HEK293T (cell line): ENCODE measurements around the gene NLRP1.

Experiments used
- ARNT ChIP-seq: fragments of 450-650 bp; IDR thresholded peaks from 2 replicates; pipeline ENCODE4 v1.6.1; 2017; ENCODE audit warnings: mild to moderate bottlenecking
- BHLHE40 ChIP-seq: fragments of 450-650 bp; IDR thresholded peaks from 2 replicates; pipeline ENCODE4 v1.6.1; 2016; ENCODE audit warnings: mild to moderate bottlenecking, moderate library complexity, borderline replicate concordance
- CTBP1 ChIP-seq: fragments of 450-650 bp; IDR thresholded peaks from 2 replicates; pipeline ENCODE4 v1.6.1; 2016; ENCODE audit warnings: borderline replicate concordance
- L3MBTL2 ChIP-seq: fragments of 450-650 bp; conservative IDR thresholded peaks from 2 replicates; pipeline ENCODE4 v1.6.1; 2016; ENCODE audit warnings: mild to moderate bottlenecking
- NFRKB ChIP-seq: fragments of 450-650 bp; IDR thresholded peaks from 2 replicates; pipeline ENCODE4 v1.6.1; 2016; ENCODE audit warnings: mild to moderate bottlenecking, moderate library complexity
- SP1 ChIP-seq: fragments of 450-650 bp; IDR thresholded peaks from 2 replicates; pipeline ENCODE4 v1.6.1; 2017
- SUZ12 ChIP-seq: fragments of 450-650 bp; IDR thresholded peaks from 2 replicates; pipeline ENCODE4 v1.6.1; 2016; ENCODE audit warnings: mild to moderate bottlenecking
- TARDBP ChIP-seq: fragments of 450-650 bp; IDR thresholded peaks from 2 replicates; pipeline ENCODE4 v1.6.1; 2016

DNA sequence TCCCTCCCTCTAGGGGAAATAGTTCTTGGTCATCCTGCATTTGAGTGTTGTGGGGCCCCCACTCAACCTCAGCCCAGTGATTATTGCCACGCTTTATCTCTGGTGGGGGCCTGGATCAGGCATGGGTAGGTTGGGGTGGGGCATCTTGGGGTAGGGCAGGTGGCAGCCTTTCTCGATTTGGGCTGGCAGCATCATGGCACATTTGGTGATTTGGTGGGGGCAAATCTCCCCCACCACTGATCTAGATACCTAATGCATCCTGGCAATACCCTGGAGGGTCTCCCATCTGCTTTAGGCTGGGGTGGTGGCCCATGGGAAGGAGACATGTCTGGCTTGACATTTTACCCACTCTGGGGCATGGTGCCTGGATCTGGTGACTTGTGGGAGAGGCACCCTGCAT is 40.2 kb downstream of the NLRP1 start:
- TF ChIP-seq L3MBTL2 (no peak), SUZ12 (no peak), BHLHE40 (no peak), SP1 (no peak), TARDBP (no peak), ARNT (no peak), CTBP1 (no peak), NFRKB (no peak)
